Measurements from ENCODE around the gene TMEM253. TPM values are rescaled to one million over a fixed set of nuclear protein-coding genes. Genes with fewer than 3 reads are reported as not detected.

TMEM253 gene
- total RNA-seq, 1 donor from 2014 or later: 4.3 TPM

GRCh38 chr14:21103710-21104447 lies 3.0 kb downstream of the TMEM253 start:
- peak; percentile 96 for DNase-seq (ENCODE audit: low spot score)

GRCh38 chr14:21104448-21105060 lies 3.7 kb downstream of the TMEM253 start:
- DNase-seq (ENCODE audit: low spot score): peak; percentile 80

- DNase-seq (ENCODE audit: low spot score): no peak
Measured at GRCh38 chr14:21105095-21105494, 4.2 kb downstream of the TMEM253 start.

GRCh38 chr14:21106176-21106497 lies 5.3 kb downstream of the TMEM253 start:
- DNase-seq (ENCODE audit: low spot score): no peak

GRCh38 chr14:21106498-21107282 lies 5.8 kb downstream of the TMEM253 start:
- DNase-seq (ENCODE audit: low spot score): peak; percentile 87

GRCh38 chr14:21107283-21107800 lies 6.5 kb downstream of the TMEM253 start:
- DNase-seq (ENCODE audit: low spot score): peak; percentile 11

GRCh38 chr14:21108791-21109190 lies 7.9 kb downstream of the TMEM253 start:
- no peak for DNase-seq (ENCODE audit: low spot score)

- DNase-seq (ENCODE audit: low spot score): no peak
Measured at GRCh38 chr14:21109377-21110138, 8.7 kb downstream of the TMEM253 start.

- DNase-seq (ENCODE audit: low spot score): no peak
Measured at GRCh38 chr14:21112255-21112654, 11.4 kb downstream of the TMEM253 start.

- no peak for DNase-seq (ENCODE audit: low spot score)
Measured at GRCh38 chr14:21113369-21113768, 12.5 kb downstream of the TMEM253 start.

- DNase-seq (ENCODE audit: low spot score): no peak
Measured at GRCh38 chr14:21118933-21119332, 18.1 kb downstream of the TMEM253 start.

GRCh38 chr14:21120686-21121085 lies 19.8 kb downstream of the TMEM253 start:
- DNase-seq (ENCODE audit: low spot score): no peak

- no peak for DNase-seq (ENCODE audit: low spot score)
Measured at GRCh38 chr14:21121122-21121521, 20.3 kb downstream of the TMEM253 start.

GRCh38 chr14:21123429-21123828 lies 22.6 kb downstream of the TMEM253 start:
- DNase-seq (ENCODE audit: low spot score): no peak

- DNase-seq (ENCODE audit: low spot score): no peak
Measured at GRCh38 chr14:21133901-21134300, 33.0 kb downstream of the TMEM253 start.

GRCh38 chr14:21136024-21136423 lies 35.2 kb downstream of the TMEM253 start:
- DNase-seq (ENCODE audit: low spot score): no peak

GRCh38 chr14:21142357-21142756 lies 41.5 kb downstream of the TMEM253 start:
- no peak for DNase-seq (ENCODE audit: low spot score)

GRCh38 chr14:21145437-21145836 lies 44.6 kb downstream of the TMEM253 start:
- no peak for DNase-seq (ENCODE audit: low spot score)

GRCh38 chr14:21149641-21150367 lies 48.9 kb downstream of the TMEM253 start:
- DNase-seq (ENCODE audit: low spot score): no peak

All from mucosa of gallbladder (tissue), 1 donor.